HFF-Myc (cell line): ENCODE measurements around the gene CNGA4.
"Not testable (repeated sequence)": the region's sequence is repeated elsewhere in the genome, so short reads cannot be mapped to it uniquely, and the experiment has no call there.

Source experiments
- DNase-seq: peaks from one replicate; pipeline ENCODE4 v3.0.0-alpha.2; 2011; ENCODE audit warnings: low read depth; ENCODE audit errors: extremely low read depth
- H3K4me3 ChIP-seq: replicated peaks from 2 replicates; pipeline ENCODE4 v1.5.1; 2011; ENCODE audit warnings: low read depth, mild to moderate bottlenecking, control low read depth, low read length
- TF ChIP-seq, protein P1 (sequence below): IDR thresholded peaks from 2 replicates; pipeline ENCODE4 v1.5.1; 2012; ENCODE audit warnings: mild to moderate bottlenecking, low read depth, low read length, control low read depth; ENCODE audit errors: missing control alignments

Gene CNGA4

DNA sequence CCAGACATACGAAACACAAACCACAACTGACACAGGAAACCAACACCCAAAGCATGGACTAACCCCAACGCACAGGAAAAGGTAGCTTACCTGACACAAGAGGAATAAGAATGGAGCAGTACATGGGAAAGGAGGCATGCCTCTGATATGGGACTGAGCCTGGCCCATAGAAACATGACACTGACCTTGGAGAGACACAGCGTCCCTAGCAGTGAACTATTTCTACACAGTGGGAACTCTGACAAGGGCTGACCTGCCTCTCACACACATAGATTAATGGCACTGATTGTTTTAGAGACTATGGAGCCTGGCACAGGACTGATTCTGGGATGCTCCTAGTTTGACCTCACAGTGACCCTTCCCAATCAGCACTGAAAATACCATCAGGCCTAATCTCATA lies 32.7 kb downstream of the CNGA4 start:
- no peak for DNase-seq
- TF ChIP-seq, protein P1, sequence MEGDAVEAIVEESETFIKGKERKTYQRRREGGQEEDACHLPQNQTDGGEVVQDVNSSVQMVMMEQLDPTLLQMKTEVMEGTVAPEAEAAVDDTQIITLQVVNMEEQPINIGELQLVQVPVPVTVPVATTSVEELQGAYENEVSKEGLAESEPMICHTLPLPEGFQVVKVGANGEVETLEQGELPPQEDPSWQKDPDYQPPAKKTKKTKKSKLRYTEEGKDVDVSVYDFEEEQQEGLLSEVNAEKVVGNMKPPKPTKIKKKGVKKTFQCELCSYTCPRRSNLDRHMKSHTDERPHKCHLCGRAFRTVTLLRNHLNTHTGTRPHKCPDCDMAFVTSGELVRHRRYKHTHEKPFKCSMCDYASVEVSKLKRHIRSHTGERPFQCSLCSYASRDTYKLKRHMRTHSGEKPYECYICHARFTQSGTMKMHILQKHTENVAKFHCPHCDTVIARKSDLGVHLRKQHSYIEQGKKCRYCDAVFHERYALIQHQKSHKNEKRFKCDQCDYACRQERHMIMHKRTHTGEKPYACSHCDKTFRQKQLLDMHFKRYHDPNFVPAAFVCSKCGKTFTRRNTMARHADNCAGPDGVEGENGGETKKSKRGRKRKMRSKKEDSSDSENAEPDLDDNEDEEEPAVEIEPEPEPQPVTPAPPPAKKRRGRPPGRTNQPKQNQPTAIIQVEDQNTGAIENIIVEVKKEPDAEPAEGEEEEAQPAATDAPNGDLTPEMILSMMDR, result no peak
- H3K4me3 ChIP-seq, result no peak overlapping the region

GRCh38 chr11:6273188-6273587 lies 34.3 kb downstream of the CNGA4 start:
- TF ChIP-seq, protein P1, result no peak
- H3K4me3 ChIP-seq, result no peak overlapping the region

GRCh38 chr11:6280809-6281208 lies 41.9 kb downstream of the CNGA4 start:
- H3K4me3 ChIP-seq, result not testable (repeated sequence)

More at GRCh38 chr11:6273188-6273587, 34.3 kb downstream of the CNGA4 start:
- no peak for DNase-seq

DNA sequence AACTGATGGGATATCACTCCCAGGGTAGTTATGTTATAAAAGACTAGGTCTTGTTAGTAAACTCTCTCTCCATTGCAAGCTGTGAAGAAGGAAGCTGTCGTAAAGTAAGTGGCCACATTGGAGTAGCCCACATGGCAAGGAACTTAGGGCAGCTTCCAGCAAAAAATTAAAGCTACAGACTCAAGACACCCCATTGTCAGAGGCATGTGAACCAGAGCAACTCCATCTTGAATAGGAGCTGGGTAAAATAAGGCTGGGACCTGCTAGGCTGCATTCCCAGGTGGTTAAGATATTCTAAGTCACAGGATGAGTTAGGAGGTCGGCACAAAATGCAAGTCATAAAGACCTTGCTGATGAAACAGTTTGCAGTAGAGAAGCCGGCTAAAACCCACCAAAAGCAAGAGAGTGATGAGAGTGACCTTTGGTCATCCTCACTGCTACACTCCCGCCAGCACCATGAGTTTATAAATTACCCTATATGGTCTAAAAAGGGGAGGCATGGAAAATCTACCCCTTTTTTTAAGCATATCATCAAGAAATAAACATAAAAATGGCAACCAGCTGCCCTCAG lies 44.6 kb downstream of the CNGA4 start:
- H3K4me3 ChIP-seq, result no peak overlapping the region
- no peak for DNase-seq
- TF ChIP-seq, protein P1, result no peak

More at GRCh38 chr11:6280809-6281208, 41.9 kb downstream of the CNGA4 start:
- not testable (repeated sequence) for DNase-seq

DNA sequence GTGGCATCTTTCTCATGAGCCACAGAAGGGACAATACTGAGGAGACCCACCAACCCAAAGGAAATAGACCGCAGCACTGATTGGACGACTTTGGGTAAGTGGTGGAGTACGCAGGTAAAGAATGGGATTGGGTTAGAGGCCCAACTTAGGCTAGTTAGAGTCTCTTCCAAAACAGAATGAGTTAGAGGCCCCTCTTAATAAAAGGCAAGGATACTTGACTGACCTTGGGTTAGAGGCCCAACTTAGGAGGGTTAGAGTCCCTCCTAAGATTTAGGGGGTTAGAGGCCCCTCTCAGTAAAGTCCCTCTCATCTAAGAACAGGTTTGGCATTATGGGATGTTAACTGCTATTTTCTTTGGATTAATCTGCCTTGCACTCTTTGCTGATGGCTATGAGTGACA lies 45.4 kb downstream of the CNGA4 start:
- TF ChIP-seq, protein P1, result no peak
- no peak for DNase-seq
- H3K4me3 ChIP-seq, result no peak overlapping the region

GRCh38 chr11:6285019-6285418 lies 46.1 kb downstream of the CNGA4 start:
- no peak for DNase-seq
- H3K4me3 ChIP-seq, result no peak overlapping the region

More at GRCh38 chr11:6285019-6285418, 46.1 kb downstream of the CNGA4 start:
- TF ChIP-seq, protein P1, result no peak
